Activated B cell treated with CpG ODN at 0.5 μM for 24 hours (primary cell): ENCODE data around the gene LIPA. TPM values are rescaled to one million over a fixed set of nuclear protein-coding genes. Genes with fewer than 3 reads are reported as not detected.

Source experiments
- ATAC-seq: fragments of 200-7000 bp; cut with Tn5 transposase; one replicate; pipeline ENCODE4 v1.10.0; 2021; ENCODE audit warnings: low read depth, mild to moderate bottlenecking, moderate library complexity
- CTCF ChIA-PET: fragments of 350-600 bp; sonication (Branson Sonifier 250); formaldehyde crosslinking; loops from one replicate; lab custom pipeline; 2021; ENCODE audit warnings: antibody characterized with exemption; lab: Charles Lee
- POLR2A ChIA-PET: fragments of 350-600 bp; sonication (Branson Sonifier 250); formaldehyde crosslinking; loops from one replicate; lab custom pipeline; 2021; ENCODE audit warnings: antibody characterized with exemption; lab: Charles Lee
- DNase-seq: peaks from one replicate; pipeline ENCODE4 v3.0.0; 2022
- H3K27ac Mint-ChIP-seq: one replicate; pipeline ENCODE4 v1.8.0; 2020; ENCODE audit warnings: mixed read lengths
- H3K27me3 Mint-ChIP-seq: one replicate; pipeline ENCODE4 v1.8.0; 2021; ENCODE audit warnings: mixed read lengths
- H3K36me3 Mint-ChIP-seq: one replicate; pipeline ENCODE4 v1.8.0; 2021; ENCODE audit warnings: low read depth, mixed read lengths
- H3K4me1 Mint-ChIP-seq: one replicate; pipeline ENCODE4 v1.8.0; 2021; ENCODE audit warnings: mixed read lengths
- H3K4me3 Mint-ChIP-seq: one replicate; pipeline ENCODE4 v1.8.0; 2020; ENCODE audit warnings: mild to moderate bottlenecking, mixed read lengths
- H3K9me3 Mint-ChIP-seq: one replicate; pipeline ENCODE4 v1.8.0; 2020; ENCODE audit warnings: mixed read lengths
- intact Hi-C: fragments of 100-400 bp; cut with micrococcal nuclease; formaldehyde crosslinking; loops from one replicate; pipeline ENCODE4 v1.15.1; 2024
- total RNA-seq: library from RNA; stranded (reverse); gene quantifications from 2 replicates; pipeline ENCODE4 v1.2.3, GENCODE V29; 2022
- TF ChIP-seq, protein P1 (sequence below): fragments of 200-600 bp; IDR thresholded peaks from one replicate; pipeline ENCODE4 v1.8.0; 2022; ENCODE audit warnings: antibody characterized with exemption, mild to moderate bottlenecking

LIPA gene
- total RNA-seq, 1 donor from 2014 or later = 32.8 TPM

GRCh38 chr10:89184638-89185037 is 66.9 kb downstream of the LIPA start:
- no peak for DNase-seq
- H3K27ac Mint-ChIP-seq = no peak overlapping the region
- intact Hi-C loops = no loop called here
- H3K36me3 Mint-ChIP-seq = no peaks in the 10 kb centered on the region
- peaks cover 15% of the 10 kb centered on the region for H3K27me3 Mint-ChIP-seq
- CTCF ChIA-PET = interaction anchor here (0.9 to 1.3 kb wide), 2 partner anchors 30 to 155 kb away, joined by 3 to 4 read pairs; no protein-coding TSS in a partner anchor
- POLR2A ChIA-PET = no interaction called here
- TF ChIP-seq, protein P1, sequence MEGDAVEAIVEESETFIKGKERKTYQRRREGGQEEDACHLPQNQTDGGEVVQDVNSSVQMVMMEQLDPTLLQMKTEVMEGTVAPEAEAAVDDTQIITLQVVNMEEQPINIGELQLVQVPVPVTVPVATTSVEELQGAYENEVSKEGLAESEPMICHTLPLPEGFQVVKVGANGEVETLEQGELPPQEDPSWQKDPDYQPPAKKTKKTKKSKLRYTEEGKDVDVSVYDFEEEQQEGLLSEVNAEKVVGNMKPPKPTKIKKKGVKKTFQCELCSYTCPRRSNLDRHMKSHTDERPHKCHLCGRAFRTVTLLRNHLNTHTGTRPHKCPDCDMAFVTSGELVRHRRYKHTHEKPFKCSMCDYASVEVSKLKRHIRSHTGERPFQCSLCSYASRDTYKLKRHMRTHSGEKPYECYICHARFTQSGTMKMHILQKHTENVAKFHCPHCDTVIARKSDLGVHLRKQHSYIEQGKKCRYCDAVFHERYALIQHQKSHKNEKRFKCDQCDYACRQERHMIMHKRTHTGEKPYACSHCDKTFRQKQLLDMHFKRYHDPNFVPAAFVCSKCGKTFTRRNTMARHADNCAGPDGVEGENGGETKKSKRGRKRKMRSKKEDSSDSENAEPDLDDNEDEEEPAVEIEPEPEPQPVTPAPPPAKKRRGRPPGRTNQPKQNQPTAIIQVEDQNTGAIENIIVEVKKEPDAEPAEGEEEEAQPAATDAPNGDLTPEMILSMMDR = no peak
- H3K4me1 Mint-ChIP-seq = peaks cover 14% of the 10 kb centered on the region
- peak; percentile 47 for ATAC-seq
- peak overlapping the region; percentile 3 for H3K4me3 Mint-ChIP-seq
- no peaks in the 10 kb centered on the region for H3K9me3 Mint-ChIP-seq

- POLR2A ChIA-PET = no interaction called here
- CTCF ChIA-PET = no interaction called here
These were observed 68.0 kb downstream of the LIPA start for GRCh38 chr10:89183571-89183970.

DNA sequence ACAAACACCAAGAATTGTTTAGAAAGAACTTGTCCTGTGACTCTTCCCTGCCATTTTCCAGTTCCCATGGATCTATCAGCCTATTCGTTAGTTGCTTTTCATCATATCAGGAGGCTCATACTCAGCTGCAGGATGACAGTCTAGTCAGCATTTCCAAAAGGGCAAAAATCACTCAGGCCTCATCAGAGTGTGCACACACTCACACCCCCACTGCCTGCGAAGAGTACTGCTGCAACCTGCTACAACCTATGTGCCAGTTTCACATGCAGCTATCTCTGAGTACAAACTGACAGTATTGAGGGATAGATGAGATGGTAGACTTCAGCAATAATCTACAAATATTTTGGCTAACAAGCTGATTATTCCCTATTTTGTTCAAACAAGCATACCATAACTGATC is 68.7 kb downstream of the LIPA start:
- ATAC-seq = no peak
- Mint-ChIP-seq H3K36me3 (no peaks in the 10 kb centered on the region), H3K4me3 (no peak overlapping the region), H3K27ac (no peak overlapping the region), H3K4me1 (peaks cover 14% of the 10 kb centered on the region), H3K27me3 (peaks cover 13% of the 10 kb centered on the region), H3K9me3 (no peaks in the 10 kb centered on the region)
- intact Hi-C loops = no loop called here
- DNase-seq = no peak
- ChIA-PET CTCF (no interaction called here), POLR2A (no interaction called here)
- TF ChIP-seq, protein P1 = no peak

More at GRCh38 chr10:89183571-89183970, 68.0 kb downstream of the LIPA start:
- TF ChIP-seq, protein P1 = no peak
- Mint-ChIP-seq H3K9me3 (no peaks in the 10 kb centered on the region), H3K27me3 (peaks cover 13% of the 10 kb centered on the region), H3K4me3 (no peak overlapping the region), H3K4me1 (peaks cover 14% of the 10 kb centered on the region), H3K27ac (no peak overlapping the region), H3K36me3 (no peaks in the 10 kb centered on the region)
- intact Hi-C loops = no loop called here
- DNase-seq (no peak), ATAC-seq (no peak)

DNA sequence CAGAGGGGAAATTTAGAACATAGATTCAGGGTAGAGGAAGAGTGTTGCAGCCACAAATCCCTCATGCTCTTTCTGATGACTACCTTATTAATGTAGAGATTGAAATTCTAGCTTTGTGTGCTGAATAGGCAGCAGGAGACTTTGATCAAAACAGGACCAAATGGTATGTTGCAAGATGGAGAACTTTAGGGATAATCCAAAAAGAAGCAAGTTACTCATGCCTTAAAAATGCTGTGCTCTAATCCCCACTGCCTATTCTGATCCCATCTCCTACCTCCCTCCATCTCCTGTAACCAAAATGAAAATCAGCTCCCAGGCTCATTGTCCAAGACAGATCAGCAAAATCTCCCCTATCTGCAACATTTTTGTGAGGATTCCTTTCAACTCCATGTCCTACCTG is 75.8 kb downstream of the LIPA start:
- H3K4me3 Mint-ChIP-seq = no peak overlapping the region
- TF ChIP-seq, protein P1 = no peak
- no peaks in the 10 kb centered on the region for H3K36me3 Mint-ChIP-seq
- ATAC-seq (no peak), DNase-seq (no peak)
- POLR2A ChIA-PET = no interaction called here
- no peaks in the 10 kb centered on the region for H3K9me3 Mint-ChIP-seq
- intact Hi-C loops = no loop called here
- H3K27ac Mint-ChIP-seq = no peak overlapping the region
- H3K27me3 Mint-ChIP-seq = peaks cover 13% of the 10 kb centered on the region
- H3K4me1 Mint-ChIP-seq = no peaks in the 10 kb centered on the region
- CTCF ChIA-PET = no interaction called here

GRCh38 chr10:89173075-89173474 is 78.5 kb downstream of the LIPA start:
- no peak for DNase-seq
- TF ChIP-seq, protein P1 = no peak
- peaks cover 12% of the 10 kb centered on the region for H3K27me3 Mint-ChIP-seq
- H3K4me1 Mint-ChIP-seq = no peaks in the 10 kb centered on the region
- H3K4me3 Mint-ChIP-seq = no peak overlapping the region
- no peak overlapping the region for H3K27ac Mint-ChIP-seq
- CTCF ChIA-PET = no interaction called here
- H3K36me3 Mint-ChIP-seq = no peaks in the 10 kb centered on the region
- POLR2A ChIA-PET = no interaction called here
- no peak for ATAC-seq
- H3K9me3 Mint-ChIP-seq = no peaks in the 10 kb centered on the region
- intact Hi-C loops = no loop called here
